Naive thymus-derived CD4-positive, alpha-beta T cell (primary cell): ENCODE data around the gene ATP10A. TPM values are rescaled to one million over a fixed set of nuclear protein-coding genes. Genes with fewer than 3 reads are reported as not detected.
"Not testable (repeated sequence)": the region's sequence is repeated elsewhere in the genome, so short reads cannot be mapped to it uniquely, and the experiment has no call there.

Experiments
- ATAC-seq: fragments of 150-1000 bp; cut with Tn5 transposase; 2 replicates; pipeline ENCODE4 v1.10.0; 2021; ENCODE audit warnings: mild to moderate bottlenecking, moderate library complexity
- CTCF ChIA-PET: fragments of 350-600 bp; sonication (Branson Sonifier 250); formaldehyde crosslinking; loops from one replicate; lab custom pipeline; 2021; ENCODE audit warnings: antibody characterized with exemption; lab: Charles Lee
- POLR2A ChIA-PET: fragments of 350-600 bp; sonication (Branson Sonifier 250); formaldehyde crosslinking; loops from one replicate; lab custom pipeline; 2021; ENCODE audit warnings: antibody characterized with exemption, inconsistent platforms; lab: Charles Lee
- DNase-seq, 9 donors: peaks; one replicate each; pipeline versions ENCODE4 v3.0.0 to v3.0.0-alpha.2; 2020 to 2022; ENCODE audit warnings: mixed read lengths in 1 of 9
- H3K27ac ChIP-seq: one replicate; pipeline ENCODE4 v1.7.0; 2013; ENCODE audit warnings: mild to moderate bottlenecking, low read depth, low read length, moderate library complexity
- H3K27me3 ChIP-seq, 2 donors: one replicate each; pipeline ENCODE4 v1.7.0; 2013; ENCODE audit warnings: low read length in 2 of 2, mild to moderate bottlenecking in 2 of 2, moderate library complexity in 2 of 2; ENCODE audit not compliant: control insufficient read depth in 2 of 2, insufficient read depth in 2 of 2
- H3K36me3 ChIP-seq, 3 experiments: 1 replicate in 2 of 3; 2 replicates in 1 of 3; pipeline ENCODE4 v1.7.0; 2013; ENCODE audit warnings: low read length in 3 of 3, mild to moderate bottlenecking in 3 of 3, moderate library complexity in 1 of 3; ENCODE audit not compliant: insufficient read depth in 3 of 3, control insufficient read depth in 2 of 3
- H3K4me1 ChIP-seq, 2 donors: one replicate each; pipeline ENCODE4 v1.7.0; 2013; ENCODE audit warnings: low read length in 2 of 2, mild to moderate bottlenecking in 2 of 2, moderate library complexity in 1 of 2; ENCODE audit not compliant: control insufficient read depth in 2 of 2, insufficient read depth in 2 of 2
- H3K4me3 ChIP-seq: 2 replicates; pipeline ENCODE4 v1.7.0; 2013; ENCODE audit warnings: mild to moderate bottlenecking, low read length
- H3K9me3 ChIP-seq, 3 experiments: 1 replicate in 2 of 3; 2 replicates in 1 of 3; pipeline ENCODE4 v1.7.0; 2013; ENCODE audit warnings: low read length in 3 of 3; ENCODE audit not compliant: control insufficient read depth in 2 of 3
- H3K27ac Mint-ChIP-seq, 9 donors: one replicate each; pipeline ENCODE4 v1.8.0; 2020 to 2022; ENCODE audit warnings: mixed read lengths in 9 of 9, mild to moderate bottlenecking in 8 of 9, moderate library complexity in 5 of 9, inconsistent platforms in 2 of 9
- H3K27me3 Mint-ChIP-seq, 5 donors: one replicate each; pipeline ENCODE4 v1.8.0; 2021 to 2022; ENCODE audit warnings: mixed read lengths in 5 of 5, mild to moderate bottlenecking in 1 of 5
- H3K36me3 Mint-ChIP-seq, 5 donors: one replicate each; pipeline ENCODE4 v1.8.0; 2020 to 2022; ENCODE audit warnings: mixed read lengths in 5 of 5, mild to moderate bottlenecking in 3 of 5, inconsistent platforms in 1 of 5
- H3K4me1 Mint-ChIP-seq, 7 donors: one replicate each; pipeline ENCODE4 v1.8.0; 2020 to 2022; ENCODE audit warnings: mixed read lengths in 7 of 7, mild to moderate bottlenecking in 3 of 7, inconsistent platforms in 1 of 7
- H3K4me3 Mint-ChIP-seq, 10 donors: one replicate each; pipeline ENCODE4 v1.8.0; 2020 to 2022; ENCODE audit warnings: mild to moderate bottlenecking in 10 of 10, mixed read lengths in 10 of 10, moderate library complexity in 6 of 10, inconsistent platforms in 2 of 10
- H3K9me3 Mint-ChIP-seq, 11 donors: one replicate each; pipeline ENCODE4 v1.8.0; 2020 to 2022; ENCODE audit warnings: mixed read lengths in 11 of 11, mild to moderate bottlenecking in 4 of 11, inconsistent platforms in 1 of 11, moderate library complexity in 1 of 11
- intact Hi-C, 2 donors: fragments of 100-400 bp; cut with micrococcal nuclease; formaldehyde crosslinking; loops; one replicate each; pipeline ENCODE4 v1.15.1; 2023
- microRNA-seq: library from miRNA; unstranded; fragments of <30 nt; microRNA quantifications from one replicate; pipeline ENCODE4 v1.2.0, GENCODE V29; 2022; ENCODE audit warnings: borderline microRNAs expressed
- polyA plus RNA-seq, 2 donors: library from polyadenylated mRNA; unstranded; fragments of 300-500 nt; fragmentation: Illumina TruSeq; gene quantifications; one replicate each; pipeline ENCODE4 v1.2.3, GENCODE V29; 2021
- total RNA-seq, 6 experiments: library from RNA in 5 of 6; stranded (reverse) in 5 of 6; gene quantifications; 1 replicate in 5 of 6; 2 replicates in 1 of 6; pipeline ENCODE4 v1.2.3 and lab custom pipeline; 2021 to 2026

Gene ATP10A
- total and polyA plus RNA-seq, 7 experiments from 2014 or later = 7.2 to 86.4 (median 57.6) TPM

DNA sequence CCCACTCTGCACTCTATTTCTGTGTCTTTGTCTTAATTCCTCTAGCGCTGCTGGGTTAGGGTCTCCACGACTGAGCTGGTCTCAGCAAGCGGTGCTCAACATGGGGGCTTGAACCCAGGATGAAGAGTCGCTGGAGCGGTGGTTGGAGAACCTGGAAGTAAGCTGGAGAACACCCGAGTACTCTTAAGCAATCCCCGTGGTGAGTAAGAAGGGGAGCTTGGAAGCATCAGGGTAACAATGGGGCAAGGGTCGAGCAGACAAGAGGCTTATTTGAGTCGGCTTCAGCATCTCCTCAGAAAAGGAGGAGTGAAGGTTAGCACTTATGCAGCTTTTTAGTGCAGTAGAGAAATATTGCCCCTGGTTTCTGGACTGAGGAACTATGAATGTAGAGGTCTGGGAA lies 226.6 kb downstream of the ATP10A start:
- H3K4me3 ChIP-seq, DNase-seq, ATAC-seq, POLR2A ChIA-PET, H3K9me3 Mint-ChIP-seq, H3K27ac ChIP-seq, intact Hi-C loops, H3K4me1 Mint-ChIP-seq, H3K27me3 ChIP-seq, H3K4me1 ChIP-seq, H3K36me3 ChIP-seq, H3K4me3 Mint-ChIP-seq, H3K36me3 Mint-ChIP-seq, H3K9me3 ChIP-seq, H3K27ac Mint-ChIP-seq: not testable (repeated sequence)
- CTCF ChIA-PET = interaction anchor here (0.6 kb wide), 1 partner anchor 528 kb away, joined by 3 read pairs; no protein-coding TSS in a partner anchor
- H3K27me3 Mint-ChIP-seq = peaks cover 0 to 30% (median 15%) of the 10 kb centered on the region in 5 donors

DNA sequence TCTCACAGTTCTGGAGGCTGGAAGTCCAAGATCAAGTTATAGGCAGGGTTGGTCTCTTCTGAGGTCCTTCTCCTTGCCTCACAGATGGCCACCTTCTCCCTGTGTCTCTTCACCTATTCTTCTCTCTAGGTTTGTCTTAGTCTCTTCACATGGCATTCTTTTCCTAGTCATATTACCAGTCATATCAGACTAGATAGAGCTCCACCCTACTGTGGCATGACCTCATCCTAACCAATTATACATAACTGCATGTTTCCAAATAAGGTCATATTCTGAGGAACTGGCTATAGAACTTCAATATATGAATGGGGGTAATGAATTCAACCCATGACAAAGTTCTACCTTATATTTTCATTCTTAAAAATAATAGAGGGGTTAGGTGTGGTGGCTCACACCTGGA lies 227.9 kb downstream of the ATP10A start:
- no peaks in the 10 kb centered on the region for H3K36me3 ChIP-seq
- no peak overlapping the region for H3K27ac Mint-ChIP-seq
- no peaks in the 10 kb centered on the region for H3K4me1 ChIP-seq
- H3K27me3 Mint-ChIP-seq = peaks cover 0 to 20% (median 10%) of the 10 kb centered on the region in 5 donors
- ATAC-seq = no peak
- no peaks in the 10 kb centered on the region for H3K9me3 ChIP-seq
- intact Hi-C loops = no loop called here
- ChIA-PET POLR2A (no interaction called here), CTCF (no interaction called here)
- H3K36me3 Mint-ChIP-seq = no peaks in the 10 kb centered on the region
- no peak overlapping the region for H3K4me3 Mint-ChIP-seq
- no peak for DNase-seq
- H3K4me1 Mint-ChIP-seq = no peaks in the 10 kb centered on the region
- peaks cover 0 to 2% (median 0%) of the 10 kb centered on the region in 11 donors for H3K9me3 Mint-ChIP-seq
- no peaks in the 10 kb centered on the region for H3K27me3 ChIP-seq
- no peak overlapping the region for H3K27ac ChIP-seq
- no peak overlapping the region for H3K4me3 ChIP-seq

DNA sequence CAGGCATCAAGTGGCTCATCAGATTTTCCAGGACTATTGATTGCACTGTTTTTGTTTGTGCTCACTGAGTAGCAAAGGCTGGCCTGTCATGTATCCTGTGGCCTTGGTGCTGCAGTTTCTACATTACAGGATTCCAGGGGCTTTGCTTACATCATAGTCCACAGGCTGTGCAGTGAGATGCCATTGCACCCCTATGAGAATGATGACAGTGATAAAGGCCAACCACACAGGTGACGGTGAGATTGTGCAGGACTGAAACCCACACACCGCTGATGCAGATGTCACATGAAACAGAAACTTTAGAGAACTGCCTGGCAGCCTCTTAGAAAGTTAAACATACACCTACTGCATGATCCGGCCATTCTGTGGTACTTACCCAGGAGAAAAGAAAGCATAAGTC lies 229.3 kb downstream of the ATP10A start:
- Mint-ChIP-seq H3K4me1 (no peaks in the 10 kb centered on the region), H3K36me3 (no peaks in the 10 kb centered on the region), H3K27me3 (peaks cover 0 to 26% (median 13%) of the 10 kb centered on the region in 5 donors), H3K9me3 (peaks cover 0 to 9% (median 3%) of the 10 kb centered on the region in 11 donors), H3K27ac (no peak overlapping the region), H3K4me3 (no peak overlapping the region)
- CTCF ChIA-PET = no interaction called here
- POLR2A ChIA-PET = no interaction called here
- intact Hi-C loops = no loop called here
- Histone ChIP-seq H3K9me3 (no peaks in the 10 kb centered on the region), H3K4me3 (no peak overlapping the region), H3K36me3 (no peaks in the 10 kb centered on the region), H3K4me1 (no peaks in the 10 kb centered on the region), H3K27me3 (no peaks in the 10 kb centered on the region), H3K27ac (no peak overlapping the region)
- DNase-seq = no peak
- ATAC-seq = no peak

DNA sequence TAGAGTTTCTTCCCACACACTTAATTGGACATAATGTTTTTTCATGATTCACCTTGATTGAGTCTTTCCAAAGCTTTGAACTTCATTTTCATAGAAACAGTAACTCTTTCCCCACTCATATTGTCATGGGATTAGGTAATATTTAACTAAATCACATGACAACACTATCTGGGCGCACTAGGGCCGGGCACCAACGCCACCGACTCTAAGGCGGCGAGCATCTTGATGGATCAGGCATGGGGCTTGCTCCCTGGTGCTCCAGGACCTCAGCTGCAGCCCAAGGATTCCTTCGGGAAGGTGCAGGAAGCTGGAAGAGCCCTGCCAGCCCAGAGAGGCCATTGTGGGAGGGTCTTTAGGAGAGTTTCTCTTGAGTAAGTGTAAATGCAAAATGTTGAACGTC lies 231.2 kb downstream of the ATP10A start:
- no peaks in the 10 kb centered on the region for H3K4me1 Mint-ChIP-seq

More for the DNA sequence above, 231.2 kb downstream of the ATP10A start:
- ATAC-seq (no peak), DNase-seq (no peak)
- Mint-ChIP-seq H3K36me3 (no peaks in the 10 kb centered on the region), H3K27me3 (peaks cover 5 to 28% (median 14%) of the 10 kb centered on the region in 5 donors), H3K9me3 (peaks cover 0 to 13% (median 5%) of the 10 kb centered on the region in 11 donors), H3K27ac (no peak overlapping the region), H3K4me3 (no peak overlapping the region)
- no peaks in the 10 kb centered on the region for H3K36me3 ChIP-seq
- ChIA-PET CTCF (no interaction called here), POLR2A (no interaction called here)
- intact Hi-C loops = no loop called here
- H3K4me1 ChIP-seq = no peaks in the 10 kb centered on the region
- H3K4me3 ChIP-seq = no peak overlapping the region
- H3K9me3 ChIP-seq = no peaks in the 10 kb centered on the region
- H3K27ac ChIP-seq = no peak overlapping the region
- no peaks in the 10 kb centered on the region for H3K27me3 ChIP-seq

Small RNA genes within 50 kb of the gene (microRNA-seq; reads per million reads assigned to microRNA genes)
- 3.1 reads per million for gene MIR4715
